HG02759 (cell line): Measurements from ENCODE around the gene NUP98.
"Not testable (repeated sequence)": the region's sequence is repeated elsewhere in the genome, so short reads cannot be mapped to it uniquely, and the experiment has no call there.

Experiments used
- ATAC-seq: cut with Tn5 transposase; IDR thresholded peaks from one replicate; pipeline ENCODE4 v1.9.1; 2021; ENCODE audit warnings: mild to moderate bottlenecking, moderate library complexity; ENCODE audit not compliant: unreplicated experiment

NUP98 gene

GRCh38 chr11:3802011-3802790, 4.8 kb upstream of the NUP98 start:
- no peak for ATAC-seq

- no peak for ATAC-seq
These were observed 2.5 kb upstream of the NUP98 start for GRCh38 chr11:3799873-3800272.

GRCh38 chr11:3799143-3799542, 1.8 kb upstream of the NUP98 start:
- no peak for ATAC-seq

GRCh38 chr11:3796801-3797328, 489 bp downstream of the NUP98 start:
- peak; percentile 37 for ATAC-seq

GRCh38 chr11:3796346-3796745, 1.0 kb downstream of the NUP98 start:
- ATAC-seq: no peak

- ATAC-seq: no peak
These were observed 1.4 kb downstream of the NUP98 start for GRCh38 chr11:3796002-3796311.

GRCh38 chr11:3795131-3796001, 2.0 kb downstream of the NUP98 start:
- ATAC-seq: no peak

GRCh38 chr11:3794387-3794786, 3.0 kb downstream of the NUP98 start:
- not testable (repeated sequence) for ATAC-seq

- no peak for ATAC-seq
These were observed 10.4 kb downstream of the NUP98 start for GRCh38 chr11:3786781-3787428.

GRCh38 chr11:3783611-3784010, 13.7 kb downstream of the NUP98 start:
- no peak for ATAC-seq

GRCh38 chr11:3782963-3783362, 14.4 kb downstream of the NUP98 start:
- no peak for ATAC-seq

GRCh38 chr11:3781423-3781822, 15.9 kb downstream of the NUP98 start:
- ATAC-seq: no peak

- no peak for ATAC-seq
These were observed 21.5 kb downstream of the NUP98 start for GRCh38 chr11:3775736-3776406.

GRCh38 chr11:3773180-3773579, 24.2 kb downstream of the NUP98 start:
- ATAC-seq: no peak

GRCh38 chr11:3767536-3767935, 29.8 kb downstream of the NUP98 start:
- no peak for ATAC-seq

- ATAC-seq: not testable (repeated sequence)
These were observed 30.5 kb downstream of the NUP98 start for GRCh38 chr11:3766836-3767235.

GRCh38 chr11:3764266-3764665, 33.1 kb downstream of the NUP98 start:
- ATAC-seq: no peak

GRCh38 chr11:3755151-3755550, 42.2 kb downstream of the NUP98 start:
- no peak for ATAC-seq

GRCh38 chr11:3753110-3753509, 44.2 kb downstream of the NUP98 start:
- no peak for ATAC-seq

GRCh38 chr11:3747704-3748103, 49.6 kb downstream of the NUP98 start:
- no peak for ATAC-seq

- ATAC-seq: no peak
These were observed 52.2 kb downstream of the NUP98 start for GRCh38 chr11:3745161-3745560.
